OCI-LY3 (cell line): ENCODE measurements around the gene ARF1.

ENCODE experiments used
- CTCF ChIP-seq: fragments of 200-600, 300-600 bp; sonication (generic); IDR thresholded peaks from 2 replicates; pipeline ENCODE4 v1.5.1; 2014; ENCODE audit warnings: antibody characterized with exemption, low read length, low read depth
- EZH2phosphoT487 ChIP-seq: fragments of 200-600 bp; shearing (Covaris generic); IDR thresholded peaks from 2 replicates; pipeline ENCODE4 v1.6.1; 2018; ENCODE audit warnings: antibody characterized with exemption, mixed run types, low read depth

GRCh38 chr1:228047183-228047466 is 35.4 kb upstream of the ARF1 start:
- no peak for TF ChIP-seq CTCF
- no peak for TF ChIP-seq EZH2phosphoT487
